GM15510 (cell line): ENCODE measurements around the gene LYPLAL1.

Source experiments
- POLR2A ChIP-seq: IDR thresholded peaks from 3 replicates; pipeline ENCODE4 v1.6.1; 2011; ENCODE audit warnings: borderline replicate concordance; ENCODE audit not compliant: insufficient read length; ENCODE audit errors: extremely low read depth

LYPLAL1 gene

DNA sequence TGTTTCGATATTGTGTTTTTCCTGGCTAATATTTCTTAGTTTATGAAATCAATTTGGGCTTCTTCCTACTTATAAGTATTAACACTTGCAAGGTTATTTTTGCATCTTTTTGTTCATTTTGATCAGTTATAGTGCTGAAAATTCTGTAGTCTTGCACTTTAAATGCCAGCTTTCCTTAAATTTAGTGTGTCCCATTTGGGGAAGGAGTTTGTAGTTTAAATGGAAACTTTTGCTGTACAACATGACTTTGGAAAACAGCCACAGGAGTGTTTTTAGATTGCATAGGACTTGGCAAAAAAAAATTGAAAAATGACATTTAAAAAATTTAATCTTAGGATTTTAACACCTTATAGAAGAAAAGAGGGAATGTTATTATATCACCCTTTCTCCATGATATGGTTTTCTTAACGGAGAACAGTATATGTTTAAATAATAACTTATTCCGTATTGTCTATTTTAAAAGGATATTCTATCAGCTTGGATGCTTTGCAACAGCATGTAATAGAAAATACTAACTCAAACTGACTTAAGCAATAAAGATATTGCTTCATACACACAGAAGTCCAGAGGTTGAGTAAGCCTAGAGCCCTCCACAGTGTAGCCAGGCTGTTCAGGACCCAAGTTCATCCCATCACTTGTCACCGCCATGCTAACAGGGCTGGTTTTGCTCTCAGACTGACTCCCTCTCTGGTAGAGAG, 53.8 kb downstream of the LYPLAL1 start:
- no peak for TF ChIP-seq POLR2A

- no peak for TF ChIP-seq POLR2A
Observed at GRCh38 chr1:219228058-219228419, 54.4 kb downstream of the LYPLAL1 start.

DNA sequence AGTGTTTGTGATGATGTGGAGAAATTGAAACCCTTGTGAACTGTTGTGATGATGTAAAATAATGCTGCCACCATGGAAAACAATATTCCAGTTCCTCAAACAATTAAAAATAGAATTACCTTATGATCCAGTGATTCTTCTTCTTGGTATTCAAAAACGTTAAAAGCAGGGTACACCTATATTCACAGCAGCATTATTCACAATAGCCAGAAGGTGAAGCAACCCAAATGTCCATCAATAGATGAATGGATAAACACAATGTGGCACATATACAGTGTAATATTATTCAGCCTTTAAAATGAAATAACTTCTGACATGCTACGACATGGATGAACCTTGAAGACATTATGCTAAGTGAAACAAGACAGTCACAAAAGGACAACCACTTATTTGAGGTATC, 59.2 kb downstream of the LYPLAL1 start:
- TF ChIP-seq POLR2A: no peak

DNA sequence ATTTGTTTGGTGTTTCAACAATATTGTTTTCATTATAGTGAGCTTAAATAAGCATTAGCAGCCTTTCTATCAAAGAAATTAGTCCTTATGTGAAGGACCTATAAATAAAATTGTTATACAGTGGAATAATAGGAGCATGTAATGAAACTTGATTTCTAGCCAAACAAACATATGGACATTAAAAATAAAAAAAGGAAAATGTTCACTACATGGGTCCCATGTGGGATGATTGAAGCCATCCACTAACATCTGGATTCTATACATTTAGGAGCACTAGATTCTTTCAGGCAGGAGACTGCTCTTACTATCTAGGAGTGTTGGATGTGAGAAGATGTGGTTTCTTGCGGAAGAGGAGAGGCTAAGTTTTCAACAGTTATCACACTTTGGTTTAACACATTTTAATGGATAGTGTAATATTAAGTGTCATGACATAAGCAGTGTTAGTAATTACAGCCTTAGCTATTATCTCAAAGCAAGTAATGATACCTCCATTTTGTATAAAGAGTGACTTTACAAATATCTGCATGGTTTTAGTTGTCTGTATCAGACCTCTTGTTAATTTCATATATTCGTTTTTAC, 62.3 kb downstream of the LYPLAL1 start:
- TF ChIP-seq POLR2A: no peak

DNA sequence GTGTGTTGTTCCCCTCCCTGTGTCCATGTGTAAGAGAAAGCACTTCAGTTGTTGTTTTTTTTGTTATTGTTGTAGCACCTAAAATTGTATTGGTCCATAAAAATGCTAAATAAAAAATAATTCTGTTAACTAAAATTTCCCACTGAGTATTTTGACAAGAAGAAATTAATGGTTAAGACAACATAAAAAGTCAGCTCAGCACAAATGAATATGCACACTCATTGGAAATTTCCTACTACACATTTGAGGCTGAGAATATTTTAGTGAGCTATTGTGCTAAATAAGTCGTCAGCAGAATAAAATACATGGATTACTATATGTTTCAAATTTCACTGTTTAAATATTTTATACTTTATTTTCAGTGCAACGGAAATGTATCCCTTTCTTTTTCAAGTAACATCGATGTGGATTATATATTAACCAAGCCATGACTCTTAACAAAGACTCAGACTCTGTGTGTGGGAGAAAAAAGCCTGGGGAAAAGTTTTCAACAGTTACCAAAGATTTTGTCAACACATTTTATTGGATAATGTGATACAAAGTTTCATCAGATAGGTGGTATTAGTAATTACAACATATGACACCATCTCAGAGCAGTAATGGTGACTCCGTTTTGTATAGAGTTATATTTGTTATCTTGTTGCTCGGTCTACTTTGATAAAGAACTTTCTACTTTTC, 63.4 kb downstream of the LYPLAL1 start:
- TF ChIP-seq POLR2A: no peak

- no peak for TF ChIP-seq POLR2A
Observed at GRCh38 chr1:219239518-219239917, 65.8 kb downstream of the LYPLAL1 start.

GRCh38 chr1:219244864-219245263, 71.2 kb downstream of the LYPLAL1 start:
- no peak for TF ChIP-seq POLR2A

DNA sequence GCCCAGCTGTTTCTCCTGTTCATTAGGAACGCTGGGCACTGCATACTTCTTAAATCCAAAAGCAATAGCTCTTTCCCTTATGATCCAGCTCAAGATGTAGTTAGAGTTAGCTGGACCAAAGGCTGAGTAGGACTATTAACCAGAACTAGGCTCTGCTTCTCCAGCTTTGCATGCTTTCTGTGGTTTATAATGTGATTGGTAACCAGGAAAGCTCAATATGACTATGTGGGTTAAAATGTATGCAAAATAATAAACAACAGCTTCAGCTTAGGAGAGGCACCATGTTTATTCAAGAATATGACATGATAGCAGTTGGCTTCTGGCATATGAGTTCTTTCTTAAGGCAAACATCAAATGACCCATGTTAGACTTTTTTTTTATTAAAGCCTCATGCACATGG, 73.8 kb downstream of the LYPLAL1 start:
- no peak for TF ChIP-seq POLR2A

DNA sequence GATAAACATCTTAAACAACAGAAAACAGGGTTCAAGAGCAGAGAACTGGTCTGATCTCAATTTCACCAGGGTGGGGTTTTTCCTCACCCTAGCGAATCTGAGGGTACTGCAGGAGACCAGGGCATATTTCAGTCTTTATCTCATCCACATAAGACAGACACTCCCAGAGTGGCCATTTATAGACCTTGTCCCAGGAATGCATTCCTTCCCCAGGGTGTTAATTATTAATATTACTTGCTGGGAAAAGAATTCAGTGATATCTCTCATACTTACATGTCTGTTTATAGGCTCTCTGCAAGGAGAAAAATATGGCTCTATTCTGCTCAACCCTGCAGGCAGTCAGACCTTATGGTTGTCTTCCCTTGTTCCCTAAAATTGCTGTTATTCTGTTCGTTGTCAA, 84.1 kb downstream of the LYPLAL1 start:
- no peak for TF ChIP-seq POLR2A

DNA sequence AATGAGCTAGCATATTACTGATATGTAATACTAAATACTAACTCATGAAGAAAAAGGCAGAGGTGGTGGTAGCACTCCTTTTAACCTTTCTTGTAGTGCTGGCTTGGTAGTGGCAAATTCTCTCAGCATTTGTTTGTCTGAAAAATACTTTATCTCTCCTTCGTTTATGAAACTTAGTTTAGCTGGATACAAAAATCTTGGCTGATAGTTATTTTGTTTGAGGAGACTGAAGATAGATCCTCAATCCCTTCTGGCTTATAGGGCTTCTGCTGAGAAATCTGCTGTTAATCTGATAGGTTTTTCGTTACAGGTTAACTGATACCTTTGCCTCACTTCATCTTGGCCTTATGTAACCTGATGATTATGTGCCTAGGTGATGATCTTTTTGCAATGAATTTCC, 87.8 kb downstream of the LYPLAL1 start:
- no peak for TF ChIP-seq POLR2A
